NCI-H510A (cell line): ENCODE data around the gene PREP.
"Not testable (repeated sequence)": the region's sequence is repeated elsewhere in the genome, so short reads cannot be mapped to it uniquely, and the experiment has no call there.

Experiments
- DNase-seq: peaks from one replicate; lab custom pipeline; 2025; lab: John Stamatoyannopoulos, UW

PREP gene

DNA sequence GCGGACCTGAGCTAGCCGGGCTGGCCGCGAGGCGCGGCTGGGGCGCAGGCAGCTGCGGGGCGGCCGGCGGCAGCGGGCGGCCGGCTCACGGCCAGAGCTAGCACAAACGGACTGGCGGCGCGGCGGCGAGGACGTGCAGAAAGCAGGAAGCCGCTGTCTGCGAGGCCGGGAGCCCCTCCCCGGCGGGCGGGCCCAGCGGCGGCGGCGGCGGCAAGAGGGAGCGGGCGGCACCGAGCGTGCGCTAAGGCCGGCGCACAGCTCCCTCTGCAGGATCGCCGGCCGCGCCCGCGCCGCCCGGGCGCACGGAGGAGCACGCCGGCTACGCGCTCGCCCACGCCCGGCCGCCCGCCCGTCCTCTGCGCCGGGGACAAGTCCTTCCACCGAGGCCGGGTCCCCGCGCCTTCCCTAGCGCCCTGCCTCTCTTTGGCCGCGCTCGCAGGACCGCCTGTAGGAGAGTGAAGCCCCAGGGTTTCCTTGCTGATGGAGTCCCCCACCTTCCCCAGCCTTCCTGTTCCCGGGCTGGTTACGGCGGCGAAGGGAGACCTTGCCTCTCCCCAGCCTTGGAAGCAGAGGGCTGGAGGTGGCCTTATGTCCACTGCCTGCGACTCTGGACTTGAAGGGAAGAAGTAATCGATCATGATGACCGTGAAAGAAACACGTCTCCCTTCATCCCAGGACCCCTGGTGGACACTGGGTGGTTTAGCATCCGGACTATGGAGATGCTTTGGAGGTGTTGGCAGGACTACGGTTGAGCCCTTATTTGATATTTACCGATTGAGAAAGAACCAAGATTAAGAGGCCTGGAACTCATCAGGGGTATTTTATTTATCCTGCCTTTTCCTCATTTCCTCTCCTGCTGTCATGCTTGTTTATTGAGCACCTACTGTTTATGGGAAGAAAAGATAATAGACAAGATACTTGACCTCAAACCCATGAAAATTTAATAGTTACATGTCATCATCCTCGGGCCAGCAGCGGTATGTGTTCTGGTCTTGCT, at the start of gene PREP:
TSS of gene PREP (minus strand) at position 144 of the 997 bp plus-strand sequence. CDS start 191 bp downstream, outside the sequence.
- peak; percentile 60 for DNase-seq

GRCh38 chr6:105452376-105452775, 49.5 kb upstream of the PREP start:
- no peak for DNase-seq

DNA sequence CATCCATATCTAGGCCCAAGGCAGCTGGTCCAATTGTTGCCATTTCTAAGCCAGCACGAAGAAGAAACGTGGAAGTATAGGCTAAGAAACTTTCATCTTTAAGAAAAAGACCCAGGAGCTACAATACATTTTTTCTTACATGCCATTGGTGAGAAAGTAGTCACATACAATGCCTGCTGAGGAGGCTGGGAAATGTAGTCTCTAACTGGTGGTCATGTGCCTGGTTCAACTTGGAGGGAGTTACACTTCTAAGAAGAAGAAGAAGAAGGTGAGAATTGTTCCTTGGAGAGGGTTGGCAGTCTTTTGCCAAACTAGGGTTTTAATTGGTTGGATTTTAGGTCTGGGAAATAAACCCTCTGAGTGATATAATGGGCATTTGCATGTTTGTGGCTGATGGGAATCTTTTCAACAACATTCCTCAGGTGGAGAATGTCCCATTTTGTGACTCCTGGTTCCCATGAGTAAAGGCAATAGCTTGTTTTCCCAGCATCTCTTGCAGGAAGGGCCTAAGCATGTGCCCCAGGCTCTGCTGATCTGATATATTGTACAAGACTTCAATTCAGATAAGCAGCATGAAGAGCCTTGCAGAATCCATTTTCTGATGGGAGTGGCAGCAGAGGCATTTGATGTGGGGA, 47.0 kb upstream of the PREP start:
- DNase-seq = no peak

GRCh38 chr6:105445481-105445880, 42.6 kb upstream of the PREP start:
- no peak for DNase-seq

DNA sequence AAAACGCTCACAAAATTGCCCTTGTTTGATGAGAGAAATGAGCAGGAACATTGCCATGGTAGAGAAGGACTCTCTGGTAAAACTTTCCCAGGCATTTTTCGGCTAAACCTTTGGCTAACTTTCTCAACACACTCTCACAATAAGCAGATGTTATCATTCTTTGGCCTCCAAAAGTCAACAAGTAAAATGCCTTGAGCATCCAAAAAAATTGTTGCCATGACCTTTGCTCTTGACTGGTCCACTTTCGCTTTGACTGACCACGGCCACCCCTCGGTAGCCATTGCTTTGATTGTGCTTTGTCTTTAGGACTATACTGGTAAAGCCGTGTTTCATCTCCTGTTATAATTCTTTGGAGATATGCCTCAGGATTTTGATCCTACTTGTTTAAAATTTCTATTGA, 41.1 kb upstream of the PREP start:
- no peak for DNase-seq

GRCh38 chr6:105442369-105442768, 39.5 kb upstream of the PREP start:
- DNase-seq = no peak

DNA sequence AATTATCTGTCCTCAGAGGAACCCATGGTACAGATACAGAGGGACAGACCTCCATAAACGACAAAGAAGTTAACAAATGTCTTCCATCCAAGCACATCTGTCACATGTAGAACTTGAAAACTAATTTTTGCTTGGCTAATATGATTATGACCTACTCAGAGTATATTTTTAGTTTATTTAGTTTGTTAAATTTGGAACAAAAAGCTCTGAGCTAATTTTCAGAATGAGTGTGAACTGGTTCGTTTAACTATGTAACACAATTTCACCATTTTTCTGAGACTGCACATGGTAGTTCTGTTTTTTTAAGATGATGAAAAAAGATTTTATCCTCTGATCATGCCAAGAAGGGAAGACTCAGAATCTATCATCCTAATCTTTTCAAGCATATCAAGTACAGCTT, 34.4 kb upstream of the PREP start:
- DNase-seq = no peak

DNA sequence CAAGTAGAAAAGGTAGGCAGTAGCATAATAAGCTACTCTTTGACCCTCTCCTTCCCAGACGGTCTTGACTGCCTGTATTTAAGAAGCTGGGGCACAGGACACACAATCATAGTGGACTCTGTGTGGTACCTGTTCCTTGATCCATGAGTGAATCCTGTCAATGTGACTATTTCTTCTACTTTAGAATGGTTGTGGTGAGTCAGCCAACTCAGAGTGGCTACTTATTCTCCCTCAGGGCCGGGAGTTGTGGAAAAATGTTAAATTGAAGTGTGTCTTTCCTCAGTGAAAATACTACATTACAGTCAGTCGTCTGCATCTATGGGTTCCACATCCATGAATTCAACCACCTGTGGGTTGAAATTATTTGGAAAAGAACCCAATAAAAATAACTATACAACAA, 30.8 kb upstream of the PREP start:
- DNase-seq = no peak

DNA sequence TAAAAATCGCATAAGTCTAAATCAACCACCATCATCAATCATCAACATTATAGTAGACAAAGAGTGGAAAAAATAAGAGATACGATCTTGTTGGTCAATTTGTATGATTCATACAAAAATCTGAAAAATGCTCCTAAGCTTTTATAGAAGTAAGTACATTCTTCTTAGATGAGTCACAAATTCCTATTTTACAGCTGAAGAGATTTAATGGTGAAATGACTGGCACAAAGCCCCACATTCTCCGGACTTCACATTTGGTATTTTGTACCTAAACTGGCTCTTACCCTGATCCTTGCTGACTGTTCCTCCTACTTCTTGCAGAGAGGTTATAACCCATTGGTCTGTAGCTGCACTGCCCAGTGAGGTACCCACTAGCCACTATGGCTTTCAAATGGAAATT, 29.9 kb upstream of the PREP start:
- DNase-seq = no peak

DNA sequence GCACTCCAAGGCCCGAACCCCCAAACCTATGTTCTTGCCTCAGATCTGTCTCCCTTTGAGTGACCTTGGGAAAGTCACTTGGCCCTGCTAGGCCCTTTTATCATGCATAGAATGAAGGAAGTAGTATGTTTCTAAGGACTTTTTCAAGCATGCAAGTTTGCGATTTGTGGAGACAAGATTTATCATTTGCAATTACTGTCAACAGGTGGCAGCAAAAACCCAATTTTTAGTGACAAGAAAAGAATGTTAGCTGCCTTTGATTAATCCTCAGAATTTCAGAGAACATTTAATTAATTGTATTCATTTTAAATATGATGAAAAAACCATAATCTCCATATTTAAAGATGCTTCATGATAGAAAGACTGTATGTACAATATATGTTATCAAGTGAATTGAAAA, 28.3 kb upstream of the PREP start:
- no peak for DNase-seq

- DNase-seq = no peak
These were observed 27.8 kb upstream of the PREP start for GRCh38 chr6:105430685-105431084.

- no peak for DNase-seq
These were observed 26.8 kb upstream of the PREP start for GRCh38 chr6:105429676-105430075.

GRCh38 chr6:105428342-105428957, 25.6 kb upstream of the PREP start:
- no peak for DNase-seq

DNA sequence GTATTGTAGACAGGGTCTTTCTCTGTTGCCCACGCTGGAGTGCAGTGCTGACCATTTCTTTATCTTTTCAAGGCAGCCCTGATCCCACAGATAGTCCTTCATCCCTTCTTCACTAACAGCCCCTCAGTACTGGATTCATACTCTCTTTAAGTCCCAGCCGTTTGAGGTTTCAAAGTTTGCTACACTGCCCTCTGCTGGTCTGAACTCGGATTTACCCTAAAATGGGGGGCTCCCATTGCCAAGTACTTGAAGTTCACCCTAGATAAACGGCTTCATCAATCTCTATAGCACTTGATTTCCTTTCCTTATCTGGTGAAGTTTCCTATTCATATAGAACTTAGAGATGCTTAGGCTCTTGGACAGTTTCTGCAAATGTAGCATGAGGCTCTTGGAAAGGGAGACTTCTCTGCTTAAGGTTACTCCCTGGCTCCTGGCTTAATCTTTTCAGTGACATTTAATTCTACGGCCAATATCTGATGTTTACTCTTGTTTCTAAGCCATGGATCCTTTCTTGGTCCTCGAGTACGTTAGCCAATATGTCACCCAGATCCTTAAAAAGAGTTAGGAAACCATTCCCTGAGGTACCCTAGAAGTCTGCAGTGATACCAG, 21.4 kb upstream of the PREP start:
- no peak for DNase-seq

- not testable (repeated sequence) for DNase-seq
These were observed 14.1 kb upstream of the PREP start for GRCh38 chr6:105416971-105417370.

DNA sequence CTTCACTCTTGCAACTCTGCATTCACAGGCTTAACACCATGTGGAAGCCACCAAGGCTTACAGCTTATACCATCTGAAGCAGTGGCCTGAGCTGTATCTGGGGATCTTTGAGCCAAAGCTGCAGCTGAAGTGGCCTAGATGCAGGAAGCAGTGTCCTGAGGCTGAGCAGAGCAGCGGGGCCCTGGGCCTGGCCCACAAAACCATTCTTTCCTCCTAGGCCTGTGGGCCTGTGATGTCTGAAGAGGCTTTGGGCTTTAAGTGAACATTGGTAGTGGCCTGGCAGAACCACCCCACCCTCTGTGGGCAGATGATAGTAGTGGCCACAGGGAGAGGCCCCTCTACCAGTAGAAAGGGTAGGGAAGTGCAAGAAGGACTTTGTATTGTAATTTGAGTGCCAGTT, 6.9 kb upstream of the PREP start:
- no peak for DNase-seq

DNA sequence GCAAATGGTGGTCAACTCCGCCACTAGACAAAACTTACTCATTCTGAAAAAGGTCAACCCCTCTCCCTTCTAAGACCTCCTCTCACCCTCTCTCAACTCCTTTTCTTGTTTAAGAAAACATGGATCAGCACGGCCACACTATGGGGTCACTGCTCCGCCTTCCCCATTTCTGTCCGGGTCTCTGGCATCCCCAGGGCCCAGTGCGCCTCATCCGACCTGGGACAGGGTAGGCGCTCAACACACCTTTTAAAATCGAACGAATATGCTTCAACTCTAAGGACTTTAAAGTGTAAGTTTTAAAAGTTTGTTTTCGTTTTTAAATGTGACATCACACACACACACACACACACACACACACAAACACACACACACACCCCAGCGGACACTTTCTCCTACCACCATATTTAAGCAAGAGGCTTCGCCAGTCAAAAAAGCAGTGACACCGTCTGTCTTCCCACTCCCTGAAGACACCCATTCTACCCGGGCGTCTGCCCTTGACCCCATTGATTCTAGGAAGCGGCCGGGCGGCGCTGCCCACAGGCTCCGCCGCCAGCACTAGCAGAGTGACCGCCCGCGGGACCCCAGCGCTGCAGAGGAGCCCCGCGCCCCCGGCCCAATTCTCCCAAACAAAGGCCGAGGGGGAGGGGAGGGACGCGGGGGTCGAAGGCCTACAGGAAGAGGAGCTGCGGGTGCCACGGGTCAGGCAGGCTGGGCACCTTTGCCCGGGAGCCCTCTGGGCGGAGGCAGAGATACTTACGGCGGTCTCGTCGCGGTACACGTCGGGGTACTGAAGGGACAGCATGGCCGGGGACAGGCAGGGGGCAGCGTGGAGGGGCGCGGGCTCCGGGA, 568 bp downstream of the PREP start:
- DNase-seq = peak; percentile 45

GRCh38 chr6:105401247-105402089, 1.4 kb downstream of the PREP start:
- no peak for DNase-seq

DNA sequence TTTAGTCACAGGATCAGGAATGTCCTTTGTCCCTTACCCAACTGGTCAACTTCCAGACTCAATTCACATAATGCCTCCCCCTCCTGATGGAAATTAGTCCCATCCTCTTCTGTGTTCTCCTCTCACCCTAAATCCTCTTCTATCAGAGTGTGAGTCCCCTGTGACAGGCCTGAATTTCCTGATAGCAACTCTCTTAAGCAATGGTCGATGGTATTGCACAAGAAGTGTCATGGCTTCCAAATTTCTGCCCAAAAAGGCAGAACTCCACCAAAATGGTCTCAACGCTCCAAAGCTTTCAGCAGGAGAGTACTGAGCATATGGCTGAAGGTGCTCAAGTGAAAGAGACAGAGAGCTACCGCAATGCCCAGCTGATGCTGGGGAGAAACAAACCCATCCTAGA, 2.4 kb downstream of the PREP start:
- no peak for DNase-seq

DNA sequence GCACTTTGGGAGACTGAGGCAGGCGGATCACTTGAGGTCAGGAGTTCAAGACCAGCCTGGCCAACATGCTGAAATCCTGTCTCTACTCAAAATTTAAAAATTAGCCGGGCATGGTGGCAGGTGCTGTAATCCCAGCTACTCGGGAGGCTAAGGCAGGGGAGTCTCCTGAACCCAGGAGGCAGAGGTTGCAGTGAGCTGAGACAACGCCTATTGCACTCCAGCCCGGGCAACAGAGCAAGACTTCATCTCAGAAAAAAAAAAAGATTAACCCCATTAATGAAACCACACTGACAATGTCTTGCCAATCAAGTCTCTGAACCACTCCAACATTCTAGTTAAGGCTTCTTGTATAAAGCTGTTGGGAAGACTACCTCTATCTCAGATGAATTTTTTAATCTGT, 4.0 kb downstream of the PREP start:
- no peak for DNase-seq

DNA sequence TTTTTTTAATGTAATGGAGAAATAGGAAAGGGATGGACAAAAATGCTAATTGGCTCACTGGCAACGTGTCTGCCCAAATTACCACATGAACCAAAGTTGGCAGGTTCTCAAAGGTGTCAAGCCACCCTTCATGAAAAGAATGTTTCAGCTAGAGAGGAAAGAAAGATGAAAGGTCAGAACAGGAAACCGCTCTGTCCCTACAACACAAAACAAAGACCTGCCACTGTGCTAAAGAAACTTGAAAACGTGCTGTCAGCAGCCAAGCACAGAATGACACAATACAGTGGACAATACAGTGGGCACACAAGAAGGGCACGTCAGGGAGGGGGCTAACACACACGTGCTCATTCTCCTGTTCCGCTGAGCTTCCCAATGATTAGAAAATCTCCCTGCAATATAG, 4.9 kb downstream of the PREP start:
- DNase-seq = no peak
